Adrenal gland (tissue), 5 donors: Measurements from ENCODE around the gene LPP.

Experiments used
- POLR2A ChIP-seq, 2 donors: fragments of 450-650 bp; IDR thresholded peaks; one replicate each; pipeline ENCODE4 v1.6.1; 2017; ENCODE audit warnings: antibody characterized with exemption in 2 of 2, mild to moderate bottlenecking in 2 of 2, moderate library complexity in 1 of 2
- TF ChIP-seq, protein P1 (sequence below), 6 experiments: fragments of 450-650 bp in 4 of 6; fragments of 200-600 bp in 2 of 6; sonication (generic) in 1 of 6; IDR thresholded peaks; 1 replicate in 5 of 6; 2 replicates in 1 of 6; pipeline versions ENCODE4 v1.5.1 to v1.8.0; 2016 to 2021; ENCODE audit warnings: antibody characterized with exemption in 6 of 6, mild to moderate bottlenecking in 2 of 6, moderate library complexity in 1 of 6
- donor health status: DM: no; HTN: no; CAD: no.

- TF ChIP-seq, protein P1, sequence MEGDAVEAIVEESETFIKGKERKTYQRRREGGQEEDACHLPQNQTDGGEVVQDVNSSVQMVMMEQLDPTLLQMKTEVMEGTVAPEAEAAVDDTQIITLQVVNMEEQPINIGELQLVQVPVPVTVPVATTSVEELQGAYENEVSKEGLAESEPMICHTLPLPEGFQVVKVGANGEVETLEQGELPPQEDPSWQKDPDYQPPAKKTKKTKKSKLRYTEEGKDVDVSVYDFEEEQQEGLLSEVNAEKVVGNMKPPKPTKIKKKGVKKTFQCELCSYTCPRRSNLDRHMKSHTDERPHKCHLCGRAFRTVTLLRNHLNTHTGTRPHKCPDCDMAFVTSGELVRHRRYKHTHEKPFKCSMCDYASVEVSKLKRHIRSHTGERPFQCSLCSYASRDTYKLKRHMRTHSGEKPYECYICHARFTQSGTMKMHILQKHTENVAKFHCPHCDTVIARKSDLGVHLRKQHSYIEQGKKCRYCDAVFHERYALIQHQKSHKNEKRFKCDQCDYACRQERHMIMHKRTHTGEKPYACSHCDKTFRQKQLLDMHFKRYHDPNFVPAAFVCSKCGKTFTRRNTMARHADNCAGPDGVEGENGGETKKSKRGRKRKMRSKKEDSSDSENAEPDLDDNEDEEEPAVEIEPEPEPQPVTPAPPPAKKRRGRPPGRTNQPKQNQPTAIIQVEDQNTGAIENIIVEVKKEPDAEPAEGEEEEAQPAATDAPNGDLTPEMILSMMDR (IDR thresholded peaks at IDR 0.05): no peak
- TF ChIP-seq POLR2A (IDR thresholded peaks at IDR 0.05): no peak
These were observed 27.7 kb upstream of the LPP start for GRCh38 chr3:188126276-188126675.
